ENCODE results near the gene ME3. TPM values are rescaled to one million over a fixed set of nuclear protein-coding genes. Genes with fewer than 3 reads are reported as not detected.

Gene ME3
- total RNA-seq, 2 experiments from 2014 or later, result not detected

GRCh38 chr11:86468169-86468568, 204.2 kb downstream of the ME3 start:
- intact Hi-C loops (cut with micrococcal nuclease; ENCODE audit: unreplicated experiment), result no loop called here
- no TSS peak for BruUV-seq (replicated peaks)
- CTCF ChIA-PET (ENCODE audit: unreplicated experiment), result interaction anchor here (1.2 kb wide), 1 partner anchor 16 kb away, joined by 3 read pairs; no protein-coding TSS in a partner anchor

DNA sequence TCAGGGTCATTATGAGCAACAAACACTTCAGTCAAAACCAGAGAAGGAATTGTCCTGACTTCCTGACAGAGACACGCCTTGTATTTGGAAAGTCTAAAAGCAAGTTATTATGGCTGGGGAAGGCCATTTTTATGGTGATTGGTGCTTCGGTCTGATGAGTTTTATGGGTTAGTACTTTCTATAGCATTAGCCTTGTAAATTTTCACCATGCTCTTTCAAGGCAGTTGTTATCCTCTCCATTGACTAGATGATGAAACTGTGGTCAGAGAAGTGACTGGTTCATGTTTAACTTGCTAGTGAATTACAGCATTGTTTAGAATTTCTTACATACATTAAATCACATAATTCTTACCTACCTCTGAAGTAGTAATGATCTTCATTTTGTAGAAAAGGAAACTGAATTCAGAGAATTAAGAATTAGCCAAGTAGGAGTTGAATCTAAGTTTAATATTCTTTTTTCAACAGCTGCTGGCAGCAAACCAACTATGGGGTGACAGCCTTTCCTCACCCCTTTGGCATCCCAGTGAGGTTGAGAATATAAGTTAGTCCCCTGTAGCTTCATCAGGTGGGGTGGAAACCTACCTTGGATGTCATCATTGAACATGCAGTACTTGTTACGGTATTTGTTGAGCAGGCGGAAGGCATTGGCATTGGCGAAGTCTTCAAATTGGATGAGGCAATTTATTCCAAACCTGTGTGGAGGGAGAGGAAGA, 207.8 kb downstream of the ME3 start:
- Histone ChIP-seq H3K4me1 (ENCODE audit: insufficient read depth, low read length, poor library complexity, severe bottlenecking) (no peaks in the 10 kb centered on the region), H3K79me2 (ENCODE audit: insufficient read depth, low read depth, low read length) (no peaks in the 10 kb centered on the region), H2AFZ (ENCODE audit: low read length) (no peak overlapping the region), H3K4me3 (ENCODE audit: low read depth, low read length, poor library complexity, severe bottlenecking) (no peak overlapping the region), H3K4me2 (ENCODE audit: low read length) (no peak overlapping the region), H4K20me1 (ENCODE audit: insufficient read depth, low read length) (no peaks in the 10 kb centered on the region), H3K9me3 (ENCODE audit: low read length) (no peaks in the 10 kb centered on the region), H3K9me2 (ENCODE audit: insufficient read depth, low read length) (no peaks in the 10 kb centered on the region), H3K36me3 (ENCODE audit: insufficient read depth, low read length) (no peaks in the 10 kb centered on the region), H3K27ac (ENCODE audit: low read depth, low read length, poor library complexity, severe bottlenecking) (no peak overlapping the region)
- no peak for TF ChIP-seq CTCF (conservative IDR thresholded peaks at IDR 0.05; ENCODE audit: low read length)
- no peak for TF ChIP-seq EZH2phosphoT487 (IDR thresholded peaks at IDR 0.05; ENCODE audit: borderline replicate concordance, low read depth, low read length)
- ChIA-PET CTCF (ENCODE audit: unreplicated experiment) (no interaction called here), POLR2A (interaction anchor here (0.5 to 0.6 kb wide), 2 partner anchors 154 to 246 kb away, joined by 3 to 4 read pairs; no protein-coding TSS in a partner anchor)
- intact Hi-C loops (cut with micrococcal nuclease; ENCODE audit: unreplicated experiment), result no loop called here
- no peak for DNase-seq (ENCODE audit: low spot score)
- BruUV-seq (replicated peaks), result no TSS peak

More at GRCh38 chr11:86468169-86468568, 204.2 kb downstream of the ME3 start:
- Histone ChIP-seq H4K20me1 (ENCODE audit: insufficient read depth, low read length) (no peaks in the 10 kb centered on the region), H3K4me2 (ENCODE audit: low read length) (no peak overlapping the region), H3K36me3 (ENCODE audit: insufficient read depth, low read length) (no peaks in the 10 kb centered on the region), H3K9me3 (ENCODE audit: low read length) (no peaks in the 10 kb centered on the region), H3K79me2 (ENCODE audit: insufficient read depth, low read depth, low read length) (no peaks in the 10 kb centered on the region), H3K4me3 (ENCODE audit: low read depth, low read length, poor library complexity, severe bottlenecking) (no peak overlapping the region), H3K4me1 (ENCODE audit: insufficient read depth, low read length, poor library complexity, severe bottlenecking) (no peaks in the 10 kb centered on the region), H3K27ac (ENCODE audit: low read depth, low read length, poor library complexity, severe bottlenecking) (no peak overlapping the region), H2AFZ (ENCODE audit: low read length) (no peak overlapping the region), H3K9me2 (ENCODE audit: insufficient read depth, low read length) (no peaks in the 10 kb centered on the region)
- no peak for DNase-seq (ENCODE audit: low spot score)
- TF ChIP-seq EZH2phosphoT487 (IDR thresholded peaks at IDR 0.05; ENCODE audit: borderline replicate concordance, low read depth, low read length), result no peak
- no peak for TF ChIP-seq CTCF (conservative IDR thresholded peaks at IDR 0.05; ENCODE audit: low read length)
- POLR2A ChIA-PET, result no interaction called here

GRCh38 chr11:86463955-86464354, 208.5 kb downstream of the ME3 start:
- Histone ChIP-seq H3K4me2 (ENCODE audit: low read length) (no peak overlapping the region), H3K27ac (ENCODE audit: low read depth, low read length, poor library complexity, severe bottlenecking) (no peak overlapping the region), H3K4me1 (ENCODE audit: insufficient read depth, low read length, poor library complexity, severe bottlenecking) (no peaks in the 10 kb centered on the region), H3K79me2 (ENCODE audit: insufficient read depth, low read depth, low read length) (no peaks in the 10 kb centered on the region), H3K9me2 (ENCODE audit: insufficient read depth, low read length) (no peaks in the 10 kb centered on the region), H2AFZ (ENCODE audit: low read length) (no peak overlapping the region), H4K20me1 (ENCODE audit: insufficient read depth, low read length) (no peaks in the 10 kb centered on the region), H3K36me3 (ENCODE audit: insufficient read depth, low read length) (no peaks in the 10 kb centered on the region), H3K4me3 (ENCODE audit: low read depth, low read length, poor library complexity, severe bottlenecking) (no peak overlapping the region), H3K9me3 (ENCODE audit: low read length) (no peaks in the 10 kb centered on the region)
- CTCF ChIA-PET (ENCODE audit: unreplicated experiment), result no interaction called here
- DNase-seq (ENCODE audit: low spot score), result no peak
- TF ChIP-seq EZH2phosphoT487 (IDR thresholded peaks at IDR 0.05; ENCODE audit: borderline replicate concordance, low read depth, low read length) (no peak), CTCF (conservative IDR thresholded peaks at IDR 0.05; ENCODE audit: low read length) (no peak)
- intact Hi-C loops (cut with micrococcal nuclease; ENCODE audit: unreplicated experiment), result no loop called here
- BruUV-seq (replicated peaks), result no TSS peak
- POLR2A ChIA-PET, result interaction anchor here (0.6 kb wide), 1 partner anchor 505 kb away, joined by 5 read pairs; no protein-coding TSS in a partner anchor
